GM11168 (cell line): ENCODE data around the gene CDX1.

Experiments
- in situ Hi-C: fragments of 300-500 bp; cut with MboI; formaldehyde crosslinking; loops from one replicate; pipeline ENCODE4 v1.12.0; 2022; ENCODE audit warnings: low sequenced_read_pairs; ENCODE audit not compliant: unreplicated experiment

The CDX1 gene

GRCh38 chr5:150130493-150130922, 36.1 kb upstream of the CDX1 start:
- in situ Hi-C loops: no loop called here

GRCh38 chr5:150131461-150131860, 35.1 kb upstream of the CDX1 start:
- in situ Hi-C loops: no loop called here

GRCh38 chr5:150131978-150132694, 34.4 kb upstream of the CDX1 start:
- in situ Hi-C loops: no loop called here

DNA sequence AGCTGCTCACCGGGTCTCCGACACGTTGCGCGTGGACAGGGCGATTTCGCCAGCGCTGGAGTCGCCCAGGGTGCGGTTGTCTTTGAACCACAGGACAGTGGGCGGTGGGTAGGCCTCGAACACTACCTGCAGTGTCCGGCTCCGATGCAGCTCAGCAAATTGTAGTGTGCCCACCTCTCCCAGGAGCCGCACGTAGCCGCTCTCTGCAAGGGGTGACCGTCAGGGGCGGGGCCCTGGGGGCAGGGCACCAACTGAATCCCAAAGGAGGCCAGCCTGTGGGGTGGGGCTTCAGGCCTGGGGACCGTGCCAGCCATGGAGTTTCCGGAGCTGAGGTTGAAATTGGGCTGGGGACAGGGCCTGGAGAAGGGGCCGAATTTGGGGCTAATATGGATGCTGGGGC, 33.8 kb upstream of the CDX1 start:
- in situ Hi-C loops: no loop called here

- in situ Hi-C loops: no loop called here
Observed at GRCh38 chr5:150133581-150134197, 32.9 kb upstream of the CDX1 start.

DNA sequence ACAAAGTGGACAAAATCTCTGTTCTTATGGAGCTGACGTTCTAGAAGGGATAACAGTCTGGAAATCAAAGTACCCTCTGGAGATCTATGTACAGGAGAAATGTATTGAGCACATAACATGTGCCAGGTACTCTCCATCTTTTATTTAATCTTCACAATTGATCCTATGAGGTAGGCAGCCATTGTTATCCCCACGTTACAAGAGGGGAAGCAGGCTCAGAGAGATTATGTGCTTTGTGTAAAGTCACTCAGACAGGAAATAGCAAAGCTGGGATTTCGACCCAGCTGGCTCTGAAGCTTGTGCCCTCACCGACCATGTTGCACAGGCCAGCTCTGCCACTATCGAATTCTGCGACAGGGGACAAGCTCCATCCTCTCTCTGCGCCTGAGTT, 32.4 kb upstream of the CDX1 start:
- in situ Hi-C loops: no loop called here

DNA sequence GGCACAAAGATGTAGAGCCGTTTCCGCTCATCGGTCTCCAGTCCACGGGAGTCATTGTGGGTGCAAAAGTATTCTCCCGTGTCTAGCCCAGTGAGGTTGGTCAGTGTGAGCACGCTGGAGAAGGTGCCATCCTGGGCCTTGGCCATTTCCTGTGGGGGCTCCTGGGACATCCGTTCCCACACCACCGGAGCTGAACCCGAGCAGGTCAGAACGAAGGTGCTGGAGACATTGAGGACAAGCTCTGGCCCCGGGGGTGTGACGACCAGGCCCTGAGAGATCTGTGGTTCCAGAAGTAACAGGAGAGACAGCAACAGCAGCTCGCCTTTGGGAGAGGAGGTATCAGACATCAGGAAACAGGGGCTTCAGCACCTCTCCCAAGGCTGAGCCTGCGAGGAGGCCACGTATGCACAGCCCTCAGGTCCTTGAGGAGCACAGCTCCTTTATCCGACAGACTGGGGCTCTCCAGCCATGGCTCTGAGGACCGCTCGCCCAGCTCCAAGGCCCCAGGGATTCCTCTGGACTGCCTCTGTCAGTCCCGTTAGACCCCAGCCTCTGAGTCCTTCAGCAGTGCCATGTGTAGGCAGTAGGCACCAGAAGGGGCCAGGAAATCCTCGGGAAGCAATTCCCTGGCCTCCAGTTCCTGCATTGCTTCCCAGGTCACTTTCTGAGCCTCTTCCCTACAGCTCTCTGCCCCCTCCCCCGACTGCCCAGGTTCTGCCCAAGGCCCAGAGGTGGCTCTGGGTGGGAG, 30.8 kb upstream of the CDX1 start:
- in situ Hi-C loops: no loop called here

- in situ Hi-C loops: no loop called here
Observed at GRCh38 chr5:150136305-150137167, 30.0 kb upstream of the CDX1 start.

DNA sequence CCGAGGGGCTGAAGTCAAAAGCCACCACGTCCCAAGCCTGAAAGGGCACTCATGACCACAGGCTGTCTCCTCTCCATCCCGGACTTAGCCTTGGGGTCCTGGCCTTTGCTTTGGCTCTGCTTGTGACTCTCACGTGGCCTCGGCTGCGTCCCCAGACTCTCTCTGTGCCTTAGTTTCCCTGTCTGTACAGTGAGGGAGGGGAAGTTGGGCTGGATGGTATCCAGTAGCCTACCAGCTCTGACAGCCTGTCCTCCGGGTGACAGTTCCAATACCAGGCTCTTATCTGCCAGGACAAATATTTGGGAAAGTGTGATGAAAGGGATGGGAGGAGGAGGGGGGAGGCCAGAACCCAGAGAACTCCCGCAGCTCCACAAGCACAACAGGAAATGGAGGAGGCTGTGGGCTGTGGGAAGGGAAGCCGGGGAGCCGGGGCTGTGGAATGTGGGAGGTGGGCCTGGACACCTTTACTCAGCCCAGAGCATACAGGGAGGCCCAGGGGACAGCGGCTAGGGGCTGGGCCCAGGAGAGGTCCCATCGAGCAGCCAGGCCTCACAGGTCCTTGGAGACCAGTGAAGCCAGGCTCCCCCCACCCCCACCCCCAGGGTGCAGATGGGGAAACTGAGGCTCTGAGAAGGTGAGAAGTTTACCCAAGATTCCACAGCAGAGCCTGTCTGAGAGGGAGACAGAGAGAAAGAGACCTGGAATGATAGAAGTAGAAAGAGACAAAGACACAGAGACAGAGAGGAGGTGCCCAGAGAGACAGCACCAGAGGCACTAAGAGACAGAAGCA, 29.2 kb upstream of the CDX1 start:
- in situ Hi-C loops: no loop called here

- in situ Hi-C loops: no loop called here
Observed at GRCh38 chr5:150137997-150138396, 28.6 kb upstream of the CDX1 start.

DNA sequence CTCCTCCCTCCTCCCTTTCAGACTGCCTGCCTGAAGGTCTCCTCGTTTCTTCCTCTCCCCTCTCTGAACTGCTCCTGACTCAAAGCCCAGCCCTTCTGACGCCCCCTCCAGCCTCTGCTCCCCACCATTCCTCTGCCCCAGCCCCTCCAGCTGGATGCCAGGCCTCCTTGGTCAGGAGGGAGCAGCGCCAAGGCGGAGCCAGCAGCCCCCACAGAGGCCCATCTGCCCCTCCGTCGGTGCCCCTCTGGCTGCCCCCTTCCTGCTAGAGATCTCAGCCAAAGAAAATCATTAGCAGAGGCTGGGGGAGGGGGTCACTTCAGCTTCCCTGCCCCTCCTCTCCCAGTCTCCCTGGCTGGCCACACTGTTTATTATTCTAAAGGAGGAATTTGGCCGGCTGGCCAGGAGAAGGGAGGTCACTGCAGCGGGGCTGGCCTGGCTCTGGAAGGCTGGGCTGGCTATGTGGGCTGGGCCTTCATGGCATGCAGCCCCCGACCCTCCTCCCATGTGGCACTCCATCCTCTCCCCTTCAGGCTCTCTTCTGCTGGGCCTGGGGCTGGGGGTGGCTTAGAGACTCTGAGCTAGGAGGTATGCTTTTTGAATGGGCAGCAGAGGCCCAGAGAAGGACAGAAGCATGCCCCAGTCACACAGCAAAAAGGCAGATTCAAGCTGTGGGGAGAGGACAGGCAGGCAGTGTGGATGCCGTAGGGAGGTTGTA, 27.9 kb upstream of the CDX1 start:
- in situ Hi-C loops: no loop called here

DNA sequence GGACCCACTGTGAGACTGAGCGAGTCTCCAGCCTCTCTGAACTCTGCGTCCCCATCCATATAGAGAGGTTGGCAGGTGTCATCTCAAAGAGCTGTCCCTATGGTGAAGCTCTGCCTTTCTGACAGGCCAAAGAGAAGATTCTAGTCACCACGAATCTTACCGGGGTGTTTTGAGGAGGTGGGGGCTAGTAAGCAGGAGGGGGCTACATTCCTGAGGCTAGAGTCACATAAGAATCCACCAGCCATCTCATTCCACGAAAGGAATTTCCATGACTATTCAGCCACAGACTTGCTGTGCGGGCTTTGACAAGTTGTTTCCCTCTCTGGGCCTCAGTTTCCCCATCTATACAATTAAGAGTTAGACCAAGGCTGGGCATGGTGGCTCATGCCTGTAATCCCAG, 27.2 kb upstream of the CDX1 start:
- in situ Hi-C loops: no loop called here

- in situ Hi-C loops: no loop called here
Observed at GRCh38 chr5:150140830-150141229, 25.7 kb upstream of the CDX1 start.

GRCh38 chr5:150141544-150142184, 24.9 kb upstream of the CDX1 start:
- in situ Hi-C loops: no loop called here

DNA sequence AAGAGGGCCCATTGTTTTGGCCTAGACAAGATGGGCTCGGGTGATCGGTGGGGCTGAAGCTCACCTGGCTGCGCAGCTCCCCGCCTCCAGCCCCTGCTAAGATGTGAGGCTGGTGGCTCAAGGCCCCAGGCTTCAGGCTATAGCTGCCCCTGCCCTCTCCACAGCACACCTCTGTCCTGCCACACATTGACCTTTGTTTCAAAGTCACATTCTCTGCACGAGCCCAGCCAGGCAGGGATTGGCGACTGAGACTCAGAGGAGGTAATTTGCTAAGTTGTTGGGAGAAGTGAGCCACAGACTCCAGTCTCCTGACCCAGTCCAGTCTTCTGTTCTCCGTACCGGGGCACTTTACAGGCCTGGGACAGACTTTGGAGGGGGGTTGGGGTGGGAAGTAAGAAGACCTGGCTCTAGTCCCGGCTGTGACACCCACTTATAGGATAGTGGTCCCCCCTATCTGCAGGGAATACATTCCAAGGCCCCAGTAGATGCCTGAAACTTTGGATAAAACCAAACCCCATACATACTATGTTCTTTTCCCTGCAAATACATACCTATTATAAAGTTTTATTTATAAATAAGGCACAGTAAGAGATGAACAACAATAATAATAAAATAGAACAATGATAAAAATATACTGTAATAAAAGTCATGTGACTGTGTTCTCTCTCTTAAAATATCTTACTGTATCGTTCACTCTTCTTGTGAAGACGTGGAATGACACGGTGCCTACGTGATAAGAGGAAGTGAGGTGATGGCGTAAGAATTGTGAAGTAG, 24.2 kb upstream of the CDX1 start:
- in situ Hi-C loops: no loop called here

GRCh38 chr5:150142959-150143349, 23.6 kb upstream of the CDX1 start:
- in situ Hi-C loops: no loop called here

DNA sequence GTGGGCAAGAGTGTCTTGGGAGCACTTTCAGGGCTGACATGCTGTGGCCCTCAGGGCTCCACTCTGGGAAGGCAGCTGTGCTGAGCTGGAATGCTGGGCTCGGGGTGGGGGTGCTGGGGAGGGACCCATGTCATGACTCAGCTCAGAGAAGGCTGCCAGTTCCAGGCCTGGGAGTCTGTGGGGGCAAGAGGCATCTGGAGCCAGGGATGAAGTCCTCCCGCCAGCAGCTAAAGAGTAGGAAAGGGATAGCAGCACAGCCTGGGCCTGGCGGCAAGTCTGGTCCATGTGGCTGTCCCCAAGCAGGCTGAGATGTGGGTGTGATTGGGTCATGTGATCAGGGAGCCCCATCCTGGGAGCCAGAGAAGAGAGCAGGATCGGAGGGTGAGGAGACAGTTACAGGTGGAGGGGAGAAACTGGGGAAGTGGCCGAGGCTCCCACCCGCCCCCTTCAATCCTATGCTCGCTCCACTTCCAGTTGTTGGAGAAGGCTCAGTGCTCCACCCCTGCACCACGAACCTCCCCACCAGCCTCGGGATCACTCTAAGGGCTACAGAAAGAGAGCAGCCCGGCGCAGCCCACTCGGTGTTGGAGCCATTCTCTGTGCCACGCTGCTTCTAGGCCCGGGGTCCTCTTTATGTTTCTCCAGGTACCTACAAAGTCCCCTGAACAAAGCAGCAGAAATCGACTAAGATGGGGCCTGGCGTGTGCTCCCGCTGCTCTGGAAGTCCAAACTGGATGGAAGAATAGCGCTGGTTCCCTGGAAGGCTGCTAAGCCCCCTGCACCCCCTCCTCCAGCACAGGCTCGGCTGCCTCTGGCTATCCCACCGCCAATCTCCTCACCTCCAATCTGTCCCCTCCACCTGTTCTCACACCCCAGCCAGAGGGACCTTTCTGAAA, 23.0 kb upstream of the CDX1 start:
- in situ Hi-C loops: no loop called here
